Measurements from ENCODE around the gene STYX.
"Not testable (repeated sequence)": the region's sequence is repeated elsewhere in the genome, so short reads cannot be mapped to it uniquely, and the experiment has no call there.

Gene STYX

DNA sequence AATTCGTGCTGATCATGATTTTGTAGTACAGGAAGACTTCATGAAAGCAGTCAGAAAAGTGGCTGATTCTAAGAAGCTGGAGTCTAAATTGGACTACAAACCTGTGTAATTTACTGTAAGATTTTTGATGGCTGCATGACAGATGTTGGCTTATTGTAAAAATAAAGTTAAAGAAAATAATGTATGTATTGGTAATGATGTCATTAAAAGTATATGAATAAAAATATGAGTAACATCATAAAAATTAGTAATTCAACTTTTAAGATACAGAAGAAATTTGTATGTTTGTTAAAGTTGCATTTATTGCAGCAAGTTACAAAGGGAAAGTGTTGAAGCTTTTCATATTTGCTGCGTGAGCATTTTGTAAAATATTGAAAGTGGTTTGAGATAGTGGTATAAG lies 2.5 kb upstream of the STYX start:
- DNase-seq: not testable (repeated sequence)

DNA sequence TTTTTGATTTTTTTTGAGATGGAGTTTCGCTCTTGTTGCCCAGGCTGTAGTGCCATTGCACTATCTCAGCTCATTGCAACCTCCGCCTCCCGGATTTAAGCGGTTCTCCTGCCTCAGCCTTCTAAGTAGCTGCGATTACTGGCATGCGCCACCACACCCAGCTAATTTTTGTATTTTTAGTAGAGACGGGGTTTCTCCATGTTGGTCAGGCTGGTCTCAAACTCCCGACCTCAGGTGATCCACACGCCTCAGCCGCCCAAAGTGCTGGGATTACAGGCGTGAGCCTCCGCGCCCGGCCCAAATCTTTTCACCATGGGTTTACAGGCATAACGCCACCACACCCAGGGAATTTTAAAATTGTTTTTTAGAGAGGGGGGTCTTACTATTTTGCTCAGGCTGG lies 931 bp upstream of the STYX start:
- DNase-seq: not testable (repeated sequence)

DNA sequence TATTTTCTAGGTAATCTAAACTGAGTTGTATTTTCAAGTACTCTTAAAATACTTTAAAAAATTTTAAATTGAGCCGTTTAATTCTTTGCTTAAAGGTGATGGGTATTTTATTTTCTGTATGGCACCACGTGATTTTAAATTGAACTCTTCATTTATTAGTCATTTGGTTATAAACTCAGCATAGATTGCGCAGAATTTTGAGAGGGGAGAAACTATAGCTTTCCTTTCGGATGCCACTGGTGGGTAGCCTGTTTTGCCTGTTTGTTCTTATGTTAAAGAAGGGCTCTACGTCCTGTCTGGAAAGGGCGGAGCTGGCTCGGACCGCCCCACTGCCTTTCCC lies 411 bp upstream of the STYX start:
- no peak for DNase-seq

DNA sequence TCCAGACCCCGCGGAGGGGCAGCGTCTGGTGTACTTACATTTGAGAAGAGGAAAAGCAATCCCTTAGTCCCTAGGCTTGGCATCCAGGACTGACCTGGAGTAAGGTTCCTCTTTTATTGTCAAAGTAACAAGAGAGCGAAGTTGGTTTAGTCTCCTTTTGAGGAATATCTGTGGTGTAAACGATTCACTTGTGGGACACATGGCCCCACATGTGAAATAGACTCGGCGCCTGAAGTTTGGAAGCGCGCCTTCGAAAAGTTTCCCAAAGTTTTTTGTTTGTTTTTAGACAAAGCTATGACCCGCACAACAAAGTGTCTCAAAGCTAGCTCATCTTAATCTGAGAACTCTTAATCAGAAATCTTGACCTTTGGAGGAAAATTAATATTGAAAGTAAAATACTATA lies 744 bp downstream of the STYX start:
- DNase-seq: no peak

DNA sequence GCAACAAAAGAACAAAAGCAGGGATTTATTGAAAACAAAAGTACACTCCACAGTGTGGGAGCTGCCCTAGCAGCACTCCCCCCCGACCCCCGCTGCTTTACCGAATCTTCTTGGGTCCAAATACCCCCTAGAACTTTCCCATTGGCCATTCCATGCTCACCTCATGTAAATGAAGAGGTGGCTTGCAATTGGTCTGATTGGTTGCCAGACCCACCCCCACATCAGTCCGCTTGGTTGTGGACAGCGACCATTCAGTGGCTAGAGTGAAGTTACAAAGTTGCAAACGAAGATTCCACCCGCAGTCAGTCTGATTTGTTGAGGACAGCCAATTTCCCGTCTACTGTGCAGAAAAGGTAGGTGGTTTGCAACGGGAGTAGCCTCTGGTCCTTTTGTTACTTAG lies 3.9 kb downstream of the STYX start:
- no peak for DNase-seq

DNA sequence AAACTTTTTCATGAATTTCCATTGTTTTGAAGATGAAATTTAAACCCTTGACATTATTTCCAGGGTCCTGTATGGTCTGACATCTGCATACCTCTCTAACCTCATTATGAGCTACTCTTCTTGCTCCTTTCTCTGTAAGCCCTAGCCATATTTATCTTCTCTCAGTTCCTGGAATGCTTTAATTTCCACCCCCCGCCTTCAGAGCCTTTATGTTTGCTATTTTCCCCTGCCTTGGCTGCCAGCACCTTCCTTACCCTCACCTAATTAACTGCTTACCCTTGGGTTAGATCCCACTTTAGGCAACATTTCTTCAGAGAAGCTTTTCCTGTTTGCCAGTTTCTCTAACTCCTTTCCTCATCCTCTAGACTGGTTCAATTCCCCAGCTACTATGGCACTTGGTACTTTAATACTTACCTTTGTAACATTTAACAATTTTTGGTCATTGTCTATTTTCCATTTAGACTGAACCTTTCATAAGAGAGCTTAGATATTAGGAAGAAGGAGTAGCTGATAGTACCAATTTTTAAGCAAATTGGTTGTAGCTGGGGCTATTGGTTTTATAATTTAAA lies 6.0 kb downstream of the STYX start:
- no peak for DNase-seq

DNA sequence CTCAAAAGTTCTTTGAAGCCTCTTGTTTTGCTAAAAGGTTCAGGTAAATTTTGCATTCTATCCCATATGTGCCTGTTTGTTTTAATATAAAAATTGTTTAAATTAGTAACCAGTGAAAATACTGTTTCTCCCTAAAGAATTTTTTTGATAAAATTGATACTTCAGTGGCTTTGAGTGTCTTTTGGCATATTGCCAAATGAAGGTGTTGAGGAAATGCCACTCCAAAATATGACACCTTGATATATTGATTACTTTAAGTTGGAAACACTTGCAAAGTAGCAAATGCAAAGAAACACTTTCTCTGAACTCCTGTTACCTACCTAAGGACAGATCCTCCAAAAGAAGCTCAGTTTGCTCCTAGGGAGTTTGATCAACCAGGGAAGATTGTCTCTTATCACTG lies 8.4 kb downstream of the STYX start:
- DNase-seq: no peak

DNA sequence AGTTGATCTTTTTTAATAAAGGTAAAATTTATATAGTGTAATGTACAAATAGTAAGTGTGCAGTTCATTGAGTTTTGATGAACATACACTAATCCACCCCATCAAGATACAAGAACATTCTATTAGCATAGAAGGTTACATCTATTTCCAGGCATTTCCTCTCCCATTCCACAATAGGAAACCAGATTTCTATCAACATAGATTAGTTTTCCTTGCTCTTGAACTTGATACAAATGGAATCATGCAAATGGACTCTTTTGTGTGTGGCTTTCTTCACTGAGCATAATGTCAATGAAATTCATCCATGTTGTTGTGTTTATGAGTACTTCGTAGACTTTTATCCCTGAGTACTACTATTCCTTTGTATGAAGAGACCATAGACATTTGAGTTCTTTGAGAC lies 10.8 kb downstream of the STYX start:
- DNase-seq: no peak

DNA sequence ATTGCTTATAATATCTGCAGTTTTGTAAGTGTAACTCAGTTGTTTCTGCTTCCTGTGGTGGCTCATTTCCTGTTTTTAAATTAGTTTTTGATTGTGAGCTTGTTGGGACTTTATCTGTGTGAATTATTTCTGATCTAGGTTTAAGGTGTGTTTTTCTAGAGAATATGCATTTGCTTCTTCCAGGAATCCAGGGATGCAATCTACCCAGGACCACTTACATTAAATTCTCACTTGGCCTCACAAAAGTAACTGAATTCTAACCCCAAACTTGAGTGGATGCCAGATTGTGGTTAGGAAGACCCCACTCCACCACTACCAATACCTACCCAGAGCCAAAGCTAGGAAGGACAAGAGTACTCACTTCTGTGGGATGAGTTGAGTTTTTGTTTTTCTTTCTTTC lies 11.9 kb downstream of the STYX start:
- DNase-seq: no peak

DNA sequence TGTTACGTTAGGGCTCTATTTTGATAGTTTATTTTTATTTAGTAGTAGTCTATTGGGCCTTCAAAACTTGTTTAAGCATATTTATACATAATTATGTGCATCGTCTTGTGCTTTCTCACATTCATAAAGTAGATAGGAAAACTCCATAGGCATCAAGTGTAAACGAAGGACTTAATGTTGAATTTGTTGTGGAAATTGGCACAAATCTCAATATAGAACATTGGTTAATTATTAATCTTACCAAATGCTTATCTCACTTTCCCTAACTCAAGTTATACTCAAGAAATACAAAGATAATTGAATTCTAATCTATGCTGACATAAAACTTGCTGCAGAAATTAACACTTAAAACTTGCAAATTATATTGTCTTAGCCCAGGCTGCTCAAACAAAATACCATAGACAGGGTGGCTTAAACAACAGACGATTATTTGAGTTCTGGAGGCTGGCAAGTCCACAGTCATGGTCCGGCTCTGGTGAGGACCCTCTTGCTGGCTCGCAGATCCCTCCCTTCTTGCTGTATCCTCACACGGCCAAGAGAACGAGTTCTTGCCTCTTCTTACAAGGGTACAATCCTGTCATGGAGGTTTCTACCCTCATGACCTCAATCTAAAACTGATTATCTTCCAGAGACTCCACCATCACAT lies 18.8 kb downstream of the STYX start:
- DNase-seq: no peak

DNA sequence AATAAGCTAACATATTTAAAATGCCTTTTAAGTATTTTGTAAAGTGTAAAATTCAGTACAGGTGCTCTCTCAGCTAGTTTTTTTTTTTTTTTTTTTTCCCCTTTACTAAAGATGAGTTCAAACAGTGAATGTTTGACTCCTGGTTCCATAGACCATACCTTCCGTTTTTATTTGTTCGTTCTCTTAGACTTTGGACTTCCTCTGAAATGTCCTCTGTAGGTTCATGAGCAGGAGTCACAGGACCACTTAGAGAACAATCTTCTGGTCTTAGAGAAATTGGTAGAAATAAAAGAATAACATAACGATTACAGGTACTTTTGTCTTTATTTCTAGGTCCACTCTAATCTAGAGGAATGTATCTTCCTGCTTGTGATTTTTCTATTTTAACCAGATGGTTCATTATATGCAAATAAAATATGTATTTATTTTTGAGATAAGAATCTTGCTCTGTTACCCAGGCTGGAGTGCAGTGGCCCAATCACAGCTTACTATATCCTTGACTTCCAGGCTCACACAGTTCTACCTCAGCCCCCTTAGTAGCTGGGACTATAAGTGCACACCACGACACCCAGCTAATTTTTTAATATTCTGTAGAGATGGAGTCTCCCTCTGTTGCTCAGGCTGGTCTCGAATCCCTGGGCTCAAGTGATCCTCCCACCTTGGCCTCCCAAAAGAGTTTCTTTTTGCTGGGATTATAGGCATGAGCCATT lies 25.8 kb downstream of the STYX start:
- no peak for DNase-seq

DNA sequence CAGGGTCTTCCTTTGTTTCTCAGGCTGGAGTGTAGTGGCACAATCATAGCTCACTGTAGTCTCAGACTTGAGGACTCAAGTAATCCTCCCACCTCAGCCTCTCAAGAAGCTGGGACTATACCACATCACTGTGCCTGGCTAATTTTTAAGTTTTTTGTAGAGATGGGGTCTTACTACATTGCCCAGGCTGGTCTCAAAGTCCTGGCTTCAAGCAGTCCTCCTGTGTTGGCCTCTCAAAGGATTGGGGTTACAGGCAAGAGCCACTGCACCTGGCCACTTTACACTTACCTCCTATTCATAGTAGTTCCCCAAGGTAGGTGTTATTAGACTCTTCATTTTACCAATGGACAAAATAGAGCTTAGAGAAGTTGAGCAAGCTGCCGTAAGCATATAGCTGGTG lies 29.2 kb downstream of the STYX start:
- no peak for DNase-seq

DNA sequence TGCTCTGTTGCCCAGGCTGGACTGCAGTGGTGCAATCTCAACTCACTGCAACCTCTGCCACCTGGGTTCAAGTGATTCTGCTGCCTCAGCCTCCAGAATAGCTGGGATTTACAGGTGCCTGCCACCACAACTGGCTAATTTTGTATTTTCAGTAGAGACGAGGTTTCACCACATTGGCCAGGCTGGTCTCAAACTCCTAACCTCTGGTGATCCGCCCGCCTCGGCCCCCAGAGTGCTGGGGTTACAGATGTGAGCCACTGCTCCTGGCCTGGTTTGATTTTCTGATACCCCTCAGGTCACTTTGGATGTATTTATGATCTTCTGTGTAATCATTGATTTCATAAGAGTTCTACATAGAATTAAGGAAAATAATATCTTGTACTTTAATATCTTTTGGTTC lies 33.0 kb downstream of the STYX start:
- DNase-seq: not testable (repeated sequence)

DNA sequence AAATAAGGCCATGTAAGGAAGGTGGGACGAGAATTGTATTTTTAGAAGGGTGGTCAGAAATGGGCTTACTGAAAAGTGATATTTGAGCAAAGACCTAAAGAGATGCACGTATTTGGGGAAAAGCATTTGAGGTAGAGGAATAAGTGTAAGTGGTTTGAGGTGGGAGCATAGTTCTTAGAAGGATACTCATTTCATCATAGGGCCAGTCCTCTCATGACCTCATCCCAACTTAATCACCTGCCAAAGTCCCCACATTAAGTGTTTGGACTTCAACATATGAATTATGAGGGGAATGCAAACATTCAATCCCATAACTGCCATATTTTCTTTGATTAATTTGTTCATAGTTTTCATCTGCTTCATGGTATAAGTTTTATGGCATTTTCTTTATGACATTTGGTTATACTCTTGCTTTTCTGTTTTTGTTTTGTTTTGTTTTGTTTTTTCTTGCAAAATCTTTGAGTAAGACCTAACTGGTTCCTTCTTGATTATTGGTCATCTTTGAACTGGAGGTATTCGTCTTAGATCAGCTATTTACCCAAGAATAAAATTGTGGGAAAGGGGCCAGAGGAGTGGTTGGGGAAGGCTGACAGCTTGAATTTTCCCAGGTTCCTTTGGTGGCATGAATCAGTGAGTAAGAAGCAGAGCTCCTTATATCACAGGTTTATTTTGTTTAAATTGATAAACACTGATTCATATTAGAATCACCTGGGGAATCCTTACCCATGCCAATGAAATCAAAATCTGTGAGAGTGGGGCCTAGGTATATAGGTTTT lies 37.3 kb downstream of the STYX start:
- no peak for DNase-seq

DNA sequence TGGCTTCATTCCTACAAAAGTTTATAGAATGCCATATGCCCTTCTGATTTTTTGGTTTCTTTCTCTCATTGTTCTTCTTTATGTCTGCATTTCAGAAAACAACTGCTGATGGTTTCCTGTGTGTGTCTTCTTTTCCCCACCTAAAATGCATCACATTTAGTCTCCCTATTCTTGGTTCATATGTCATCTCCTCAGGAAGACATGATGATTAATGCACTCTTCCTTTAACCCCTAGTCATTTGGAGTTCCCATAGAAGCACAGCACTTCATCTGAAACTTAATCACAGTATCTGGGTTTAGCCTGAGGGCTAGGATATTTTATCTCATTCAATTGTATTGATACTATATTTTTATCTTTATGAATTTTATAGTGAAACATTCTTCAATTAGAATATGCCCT lies 39.9 kb downstream of the STYX start:
- DNase-seq: no peak

DNA sequence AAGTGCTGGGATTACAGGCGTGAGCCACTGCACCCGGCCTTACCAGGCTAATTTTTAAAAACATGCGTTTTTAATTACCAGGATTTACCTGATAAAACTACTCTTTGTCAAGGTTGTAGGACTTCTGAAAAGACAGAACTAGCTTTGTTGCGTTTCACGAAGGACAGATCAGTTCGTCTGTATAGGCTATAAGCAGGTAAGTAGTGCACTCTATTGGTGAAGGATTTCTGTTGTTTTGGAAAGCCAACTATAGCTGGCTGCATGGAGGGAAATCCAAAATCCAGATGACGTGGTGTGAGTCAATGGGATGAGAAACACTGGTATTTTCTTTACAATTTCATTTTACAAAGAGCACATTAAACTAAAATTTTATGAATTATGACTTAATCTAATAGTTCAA lies 46.9 kb downstream of the STYX start:
- no peak for DNase-seq

DNA sequence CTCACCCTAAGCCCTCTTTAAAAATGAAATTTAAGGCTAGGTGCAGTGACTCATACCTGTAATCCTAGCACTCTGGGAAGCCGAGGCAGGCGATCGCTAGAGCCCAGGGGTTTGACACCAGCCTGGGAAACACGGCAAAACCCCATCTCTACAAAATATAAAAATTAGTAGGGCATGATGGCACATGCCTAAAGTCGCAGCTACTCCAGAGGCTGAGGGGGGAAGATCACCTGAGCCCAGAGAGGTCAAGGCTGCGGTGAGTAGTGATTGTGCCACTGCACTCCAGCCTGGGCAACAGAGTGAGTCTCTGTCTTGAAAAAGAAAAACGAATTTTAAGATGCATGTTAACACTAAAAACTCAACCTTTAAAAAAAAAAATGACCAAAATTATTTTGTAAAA lies 48.7 kb downstream of the STYX start:
- DNase-seq: no peak

DNA sequence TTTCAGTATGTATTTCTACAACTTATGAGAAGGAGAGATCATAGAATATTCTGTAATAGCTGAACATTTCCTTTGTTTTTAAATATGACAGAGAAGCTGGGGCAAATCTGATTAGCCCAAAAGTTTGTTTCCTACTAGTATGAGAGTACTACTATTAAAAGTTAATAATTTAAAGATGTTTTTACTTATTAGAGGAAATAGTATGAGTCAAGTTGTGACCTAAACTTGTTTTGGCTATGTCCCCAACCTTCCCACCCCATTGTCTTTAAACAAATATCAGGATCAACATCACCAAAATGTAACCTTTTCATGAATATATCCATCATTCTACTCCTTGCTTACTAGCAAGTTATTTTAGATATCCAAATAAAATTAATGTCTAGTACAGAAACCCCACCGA lies 50.9 kb downstream of the STYX start:
- no peak for DNase-seq

DNA sequence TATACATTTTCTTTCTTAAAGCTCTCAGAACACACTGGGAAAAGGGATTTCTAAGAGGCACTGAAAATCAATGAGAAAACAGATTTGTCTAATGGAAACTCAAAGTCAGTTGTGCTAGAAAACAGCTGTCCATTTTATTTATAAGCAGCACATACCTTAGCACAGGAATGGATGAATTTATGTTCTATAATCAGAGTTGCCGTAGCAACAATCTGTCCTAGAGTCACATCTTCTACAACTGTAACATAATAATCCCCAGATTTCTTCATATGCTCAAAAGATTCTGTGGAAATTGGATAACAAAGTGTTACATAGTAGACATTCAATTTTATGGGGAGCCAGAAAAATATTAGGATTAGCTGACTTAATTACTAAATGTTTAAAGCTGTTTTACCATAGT lies 51.7 kb downstream of the STYX start:
- DNase-seq: no peak

DNA sequence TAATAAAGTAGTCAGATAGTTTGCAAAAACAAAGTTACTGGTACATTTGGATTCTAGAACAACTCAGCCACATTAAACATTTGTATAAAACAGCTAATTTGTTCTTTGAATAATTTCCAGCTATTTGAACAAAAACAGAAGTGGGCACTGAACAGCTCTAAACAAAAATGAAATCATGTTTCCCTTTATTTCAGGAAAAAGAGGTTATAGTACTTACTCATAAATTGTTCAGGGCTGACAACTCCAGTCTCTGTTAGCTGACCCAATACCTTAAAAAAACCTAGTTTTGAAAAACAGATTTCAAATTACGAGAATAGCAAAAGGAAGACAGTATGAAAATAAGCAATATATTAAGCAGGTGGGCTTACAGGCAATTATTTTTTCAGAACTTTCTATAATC lies 53.2 kb downstream of the STYX start:
- no peak for DNase-seq

DNA sequence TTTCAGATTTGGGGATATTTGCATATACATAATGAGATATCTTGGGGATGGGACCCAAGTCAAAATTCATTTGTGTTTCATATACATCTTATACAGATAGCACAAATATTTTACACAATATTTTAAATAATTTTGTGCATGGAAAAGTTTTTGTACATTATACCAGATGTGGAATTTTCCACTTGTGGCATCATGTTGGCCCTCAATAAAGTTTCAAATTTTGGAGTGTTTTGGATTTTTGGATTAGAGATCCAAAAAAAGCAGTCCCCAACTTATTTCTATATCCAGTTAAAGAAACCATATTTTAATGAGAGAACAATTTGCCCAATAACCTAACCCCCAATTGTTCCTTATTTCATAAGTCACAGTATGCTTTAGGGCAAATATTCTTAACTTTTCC lies 56.9 kb downstream of the STYX start:
- DNase-seq: no peak

DNA sequence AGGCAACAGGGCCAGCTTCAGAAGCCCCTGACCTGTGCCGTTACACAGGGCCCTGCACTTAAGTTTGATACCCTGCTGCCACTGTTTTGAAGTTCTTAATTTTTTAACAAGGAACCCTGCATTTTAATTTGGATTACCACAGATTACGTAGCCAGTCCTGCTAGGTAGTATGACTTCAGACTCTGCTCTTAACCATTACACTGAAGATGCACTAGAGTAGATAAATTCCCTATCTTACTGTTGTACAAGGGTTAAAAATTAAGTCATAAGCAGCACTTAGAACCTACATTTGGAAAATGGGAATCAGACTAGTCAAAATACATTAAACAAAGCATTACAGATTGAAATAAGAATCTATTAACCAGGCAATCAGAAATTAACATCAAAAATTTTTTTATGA lies 59.2 kb downstream of the STYX start:
- DNase-seq: no peak

DNA sequence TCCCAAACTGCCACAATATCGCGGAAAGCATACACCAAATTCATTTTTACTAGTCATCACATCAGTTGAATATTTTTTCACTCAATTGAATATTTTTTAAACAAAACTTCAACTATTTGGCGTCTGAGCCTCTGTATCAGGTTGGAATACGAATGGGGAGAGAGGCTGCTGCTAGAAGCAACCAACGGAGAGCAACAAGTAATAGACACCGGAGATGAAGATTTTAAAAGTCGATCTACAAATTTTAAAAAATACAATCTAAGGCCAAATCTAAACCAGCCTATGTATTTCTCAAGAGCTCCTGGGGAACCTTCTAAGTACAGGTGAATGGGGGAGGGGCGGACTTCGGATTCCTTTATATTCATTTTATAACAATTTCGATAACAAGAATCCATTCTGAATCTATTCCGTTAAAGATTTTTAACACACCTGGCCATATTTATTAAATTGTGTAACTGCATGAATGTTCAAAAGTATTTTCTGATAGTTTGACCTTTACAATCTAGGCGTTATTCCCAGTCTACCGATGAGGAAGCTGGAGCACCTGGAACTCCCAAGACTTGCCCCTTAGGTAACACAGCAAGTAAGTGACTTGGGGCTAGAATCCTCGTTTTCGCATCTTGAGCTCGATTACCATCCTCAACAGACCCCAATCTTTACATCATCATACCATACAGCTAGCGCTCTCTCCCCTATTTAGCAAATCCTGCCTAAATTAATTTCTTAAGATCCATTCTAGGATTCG lies 60.2 kb downstream of the STYX start:
- no peak for DNase-seq
